Natural killer cell treated with Interleukin-12 subunit alpha and Interleukin-12 subunit beta and Interleukin-15 and Interleukin-18, amount 100 ng/mL, for 72 hours (primary cell): ENCODE results near the gene EMSY. TPM values are rescaled to one million over a fixed set of nuclear protein-coding genes. Genes with fewer than 3 reads are reported as not detected.
A peak's percentile ranks its signal among the peaks of the same experiment; 100 is the strongest.

Source experiments
- ATAC-seq, 2 donors: fragments of 150-1000 bp; cut with Tn5 transposase in 1 of 2; sonication (Bioruptor Pico), chemical (Tn5 transposase) in 1 of 2; 2 replicates each; pipeline ENCODE4 v1.10.0; 2021
- DNase-seq: peaks from one replicate; pipeline ENCODE4 v3.0.0; 2022; ENCODE audit warnings: low spot score
- H3K27ac Mint-ChIP-seq, 2 donors: 1 replicate in 1 of 2; 2 replicates in 1 of 2; pipeline ENCODE4 v1.8.0; 2022; ENCODE audit warnings: mixed read lengths in 2 of 2, mild to moderate bottlenecking in 1 of 2, moderate library complexity in 1 of 2
- H3K27me3 Mint-ChIP-seq, 2 donors: 1 replicate in 1 of 2; 2 replicates in 1 of 2; pipeline ENCODE4 v1.8.0; 2022; ENCODE audit warnings: mixed read lengths in 2 of 2
- H3K36me3 Mint-ChIP-seq: one replicate; pipeline ENCODE4 v1.8.0; 2022; ENCODE audit warnings: mixed read lengths
- H3K4me1 Mint-ChIP-seq, 2 donors: 1 replicate in 1 of 2; 2 replicates in 1 of 2; pipeline ENCODE4 v1.8.0; 2022; ENCODE audit warnings: low read depth in 2 of 2, mixed read lengths in 2 of 2, mild to moderate bottlenecking in 1 of 2
- H3K4me3 Mint-ChIP-seq: one replicate; pipeline ENCODE4 v1.8.0; 2022; ENCODE audit warnings: mixed read lengths
- H3K9me3 Mint-ChIP-seq: 2 replicates; pipeline ENCODE4 v1.8.0; 2022; ENCODE audit warnings: mixed read lengths
- total RNA-seq, 2 donors: library from RNA; stranded (reverse); gene quantifications; one replicate each; pipeline ENCODE4 v1.2.3, GENCODE V29; 2022

EMSY gene
- total RNA-seq, 2 donors from 2014 or later, result 31.1 to 45.7 TPM

GRCh38 chr11:76443268-76443980 lies 1.4 kb upstream of the EMSY start:
- no peaks in the 10 kb centered on the region for H3K9me3 Mint-ChIP-seq
- peaks cover 33 to 34% of the 10 kb centered on the region in 2 donors for H3K4me1 Mint-ChIP-seq
- DNase-seq, result no peak
- peak overlapping the region; percentile 100 for H3K4me3 Mint-ChIP-seq
- no peaks in the 10 kb centered on the region for H3K27me3 Mint-ChIP-seq
- H3K36me3 Mint-ChIP-seq, result peaks cover 12% of the 10 kb centered on the region
- peak overlapping the region; percentile 99 for H3K27ac Mint-ChIP-seq
- ATAC-seq, result no peak

- Mint-ChIP-seq H3K36me3 (peaks cover 12% of the 10 kb centered on the region), H3K27me3 (no peaks in the 10 kb centered on the region), H3K4me3 (peak overlapping the region; percentile 100), H3K27ac (peak overlapping the region; percentile 99), H3K9me3 (no peaks in the 10 kb centered on the region), H3K4me1 (peaks cover 33 to 36% of the 10 kb centered on the region in 2 donors)
- DNase-seq (no peak), ATAC-seq (no peak)
These were observed 794 bp upstream of the EMSY start for GRCh38 chr11:76444065-76444383.

- no peaks in the 10 kb centered on the region for H3K9me3 Mint-ChIP-seq
- peaks cover 17% of the 10 kb centered on the region for H3K36me3 Mint-ChIP-seq
- H3K27ac Mint-ChIP-seq, result peak overlapping the region; percentile 99
- H3K4me3 Mint-ChIP-seq, result peak overlapping the region; percentile 100
- H3K4me1 Mint-ChIP-seq, result peaks cover 33 to 36% of the 10 kb centered on the region in 2 donors
- no peaks in the 10 kb centered on the region for H3K27me3 Mint-ChIP-seq
- ATAC-seq (peak; percentile 59 to 70), DNase-seq (peak; percentile 80)
These were observed 585 bp downstream of the EMSY start for GRCh38 chr11:76445121-76446084.

- no peaks in the 10 kb centered on the region for H3K27me3 Mint-ChIP-seq
- ATAC-seq, result no peak
- no peaks in the 10 kb centered on the region for H3K9me3 Mint-ChIP-seq
- H3K4me3 Mint-ChIP-seq, result no peak overlapping the region
- no peak for DNase-seq
- peaks cover 27 to 31% of the 10 kb centered on the region in 2 donors for H3K4me1 Mint-ChIP-seq
- H3K27ac Mint-ChIP-seq, result peak overlapping the region in 1 of 2 donors; percentile 7
- peaks cover 25% of the 10 kb centered on the region for H3K36me3 Mint-ChIP-seq
These were observed 3.7 kb downstream of the EMSY start for GRCh38 chr11:76448506-76448905.

- no peak overlapping the region for H3K4me3 Mint-ChIP-seq
- H3K36me3 Mint-ChIP-seq, result peaks cover 15% of the 10 kb centered on the region
- no peaks in the 10 kb centered on the region for H3K27me3 Mint-ChIP-seq
- H3K9me3 Mint-ChIP-seq, result no peaks in the 10 kb centered on the region
- H3K27ac Mint-ChIP-seq, result peak overlapping the region in 1 of 2 donors; percentile 33
- DNase-seq, result no peak
- peaks cover 0 to 8% of the 10 kb centered on the region in 2 donors for H3K4me1 Mint-ChIP-seq
- ATAC-seq, result no peak
These were observed 8.4 kb downstream of the EMSY start for GRCh38 chr11:76453248-76453647.

GRCh38 chr11:76455331-76455730 lies 10.5 kb downstream of the EMSY start:
- no peaks in the 10 kb centered on the region for H3K27me3 Mint-ChIP-seq
- no peaks in the 10 kb centered on the region for H3K9me3 Mint-ChIP-seq
- H3K4me1 Mint-ChIP-seq, result peaks cover 0 to 6% of the 10 kb centered on the region in 2 donors
- H3K36me3 Mint-ChIP-seq, result peaks cover 14% of the 10 kb centered on the region
- no peak for ATAC-seq
- no peak overlapping the region for H3K27ac Mint-ChIP-seq
- no peak for DNase-seq
- no peak overlapping the region for H3K4me3 Mint-ChIP-seq

- Mint-ChIP-seq H3K4me1 (peaks cover 0 to 5% of the 10 kb centered on the region in 2 donors), H3K27ac (no peak overlapping the region), H3K27me3 (no peaks in the 10 kb centered on the region), H3K9me3 (no peaks in the 10 kb centered on the region), H3K36me3 (peaks cover 13% of the 10 kb centered on the region), H3K4me3 (no peak overlapping the region)
- ATAC-seq (no peak), DNase-seq (no peak)
These were observed 11.1 kb downstream of the EMSY start for GRCh38 chr11:76455931-76456330.

- Mint-ChIP-seq H3K27ac (no peak overlapping the region), H3K4me3 (no peak overlapping the region), H3K9me3 (no peaks in the 10 kb centered on the region), H3K4me1 (peaks cover 0 to 2% of the 10 kb centered on the region in 2 donors), H3K27me3 (no peaks in the 10 kb centered on the region), H3K36me3 (peaks cover 9% of the 10 kb centered on the region)
- ATAC-seq, result no peak
- no peak for DNase-seq
These were observed 11.8 kb downstream of the EMSY start for GRCh38 chr11:76456571-76456970.

GRCh38 chr11:76459299-76459698 lies 14.5 kb downstream of the EMSY start:
- no peak for ATAC-seq

GRCh38 chr11:76459846-76460245 lies 15.0 kb downstream of the EMSY start:
- no peak overlapping the region for H3K27ac Mint-ChIP-seq
- H3K36me3 Mint-ChIP-seq, result peaks cover 15% of the 10 kb centered on the region
- H3K4me3 Mint-ChIP-seq, result no peak overlapping the region

More at GRCh38 chr11:76459299-76459698, 14.5 kb downstream of the EMSY start:
- Mint-ChIP-seq H3K27me3 (no peaks in the 10 kb centered on the region), H3K4me3 (no peak overlapping the region), H3K36me3 (peaks cover 10% of the 10 kb centered on the region), H3K9me3 (no peaks in the 10 kb centered on the region), H3K27ac (no peak overlapping the region), H3K4me1 (peaks cover 0 to 9% of the 10 kb centered on the region in 2 donors)
- no peak for DNase-seq

GRCh38 chr11:76462317-76462716 lies 17.5 kb downstream of the EMSY start:
- Mint-ChIP-seq H3K27ac (no peak overlapping the region), H3K4me3 (no peak overlapping the region), H3K27me3 (no peaks in the 10 kb centered on the region), H3K9me3 (no peaks in the 10 kb centered on the region), H3K4me1 (peaks cover 6 to 9% of the 10 kb centered on the region in 2 donors), H3K36me3 (peaks cover 25% of the 10 kb centered on the region)
- no peak for DNase-seq
- ATAC-seq, result no peak

More at GRCh38 chr11:76459846-76460245, 15.0 kb downstream of the EMSY start:
- no peaks in the 10 kb centered on the region for H3K27me3 Mint-ChIP-seq
- peaks cover 0 to 9% of the 10 kb centered on the region in 2 donors for H3K4me1 Mint-ChIP-seq
- ATAC-seq (no peak), DNase-seq (no peak)
- H3K9me3 Mint-ChIP-seq, result no peaks in the 10 kb centered on the region

GRCh38 chr11:76465701-76466100 lies 20.9 kb downstream of the EMSY start:
- DNase-seq, result no peak
- Mint-ChIP-seq H3K9me3 (no peaks in the 10 kb centered on the region), H3K27ac (no peak overlapping the region), H3K4me1 (peaks cover 9% of the 10 kb centered on the region in 2 donors), H3K4me3 (no peak overlapping the region), H3K36me3 (peaks cover 22% of the 10 kb centered on the region), H3K27me3 (no peaks in the 10 kb centered on the region)
- no peak for ATAC-seq

GRCh38 chr11:76466666-76467065 lies 21.8 kb downstream of the EMSY start:
- Mint-ChIP-seq H3K9me3 (no peaks in the 10 kb centered on the region), H3K27ac (no peak overlapping the region), H3K27me3 (no peaks in the 10 kb centered on the region), H3K4me1 (peaks cover 9 to 12% of the 10 kb centered on the region in 2 donors), H3K4me3 (no peak overlapping the region), H3K36me3 (peaks cover 25% of the 10 kb centered on the region)
- no peak for ATAC-seq
- no peak for DNase-seq

GRCh38 chr11:76469141-76469540 lies 24.3 kb downstream of the EMSY start:
- H3K4me3 Mint-ChIP-seq, result no peak overlapping the region
- no peak overlapping the region for H3K27ac Mint-ChIP-seq
- no peak for ATAC-seq
- H3K36me3 Mint-ChIP-seq, result peaks cover 19% of the 10 kb centered on the region
- H3K4me1 Mint-ChIP-seq, result peaks cover 0 to 12% of the 10 kb centered on the region in 2 donors
- no peak for DNase-seq
- H3K27me3 Mint-ChIP-seq, result no peaks in the 10 kb centered on the region
- H3K9me3 Mint-ChIP-seq, result no peaks in the 10 kb centered on the region
